Esophagus muscularis mucosa (tissue), 3 donors: ENCODE results near the gene TOMM20.

ENCODE experiments used
- CTCF ChIP-seq, 3 experiments: fragments of 200-600 bp in 2 of 3; fragments of 450-650 bp in 1 of 3; sonication (generic) in 2 of 3; IDR thresholded peaks; one replicate each; pipeline ENCODE4 v1.5.1; 2017 to 2019; ENCODE audit warnings: antibody characterized with exemption in 3 of 3, mild to moderate bottlenecking in 2 of 3, moderate library complexity in 1 of 3
- POLR2AphosphoS5 ChIP-seq, 2 donors: sonication (generic); formaldehyde crosslinking; IDR thresholded peaks; one replicate each; pipeline ENCODE4 v1.6.1; 2017; ENCODE audit warnings: antibody characterized with exemption in 2 of 2

DNA sequence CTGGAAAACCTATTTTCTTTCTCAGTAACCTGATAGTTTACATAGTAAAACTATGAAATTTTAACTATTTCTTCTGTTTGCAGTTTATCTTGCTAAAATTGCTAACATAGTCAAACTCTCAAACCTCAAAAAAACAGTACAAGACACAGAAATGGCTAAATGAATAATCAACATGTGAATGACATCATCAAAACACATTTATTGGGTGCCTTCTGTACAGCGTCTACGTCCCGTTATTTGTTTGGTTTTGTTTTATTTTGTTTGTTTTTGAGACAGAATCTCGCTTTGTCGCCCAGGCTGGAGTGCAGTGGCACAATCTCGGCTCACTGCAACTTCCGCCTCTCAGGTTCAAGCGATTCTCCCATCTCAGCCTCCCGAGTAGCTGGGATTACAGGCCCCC is 21.2 kb upstream of the TOMM20 start:
- TF ChIP-seq CTCF (IDR thresholded peaks at IDR 0.05) (no peak), POLR2AphosphoS5 (IDR thresholded peaks at IDR 0.05) (no peak)
